Measurements from ENCODE around the gene FAM50B.

Gene FAM50B

DNA sequence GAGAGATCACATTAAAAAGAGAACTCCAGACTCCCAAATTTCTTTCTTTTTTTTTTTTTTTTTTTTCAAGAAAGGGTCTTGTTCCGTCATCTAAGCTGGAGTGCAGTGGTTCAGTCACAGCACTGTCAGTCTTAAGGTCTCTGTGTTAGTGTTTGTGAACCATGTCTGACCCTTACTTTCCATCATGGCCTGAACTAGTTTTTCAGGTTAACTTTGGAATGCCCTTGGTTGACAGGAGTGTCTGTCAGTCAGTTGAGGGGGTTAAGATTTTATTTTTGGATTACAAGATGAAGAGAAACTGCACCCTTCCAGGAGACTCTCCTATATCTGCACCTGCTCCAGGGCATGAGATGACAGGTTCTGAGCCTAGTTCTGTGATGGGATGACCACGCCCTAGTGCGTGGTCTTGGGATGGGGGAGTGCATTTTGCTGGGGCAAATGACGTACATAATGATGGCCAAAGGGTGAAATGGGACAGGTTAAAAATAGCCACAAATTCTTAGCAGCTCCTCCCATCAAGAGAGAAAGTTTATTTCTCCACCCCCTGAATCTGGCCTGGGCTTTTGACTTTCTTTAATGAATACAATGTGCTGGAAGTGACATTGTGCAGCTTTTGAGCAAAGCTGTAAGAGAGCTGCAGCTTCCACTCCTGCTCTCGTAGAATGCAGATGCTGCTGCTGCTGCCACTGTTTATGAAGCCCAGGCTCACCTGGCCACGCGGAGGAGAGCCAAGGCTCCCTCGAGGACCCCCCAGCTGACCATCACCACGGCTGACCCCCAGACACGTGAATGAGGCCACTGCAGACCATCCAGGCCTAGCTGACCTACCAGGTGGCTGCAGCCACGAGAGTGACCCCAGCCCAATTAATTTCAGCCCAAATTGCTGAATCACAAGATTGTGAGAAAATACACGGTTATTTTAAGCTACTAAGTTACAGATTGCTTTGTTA is 29.7 kb upstream of the FAM50B start:
- DNase-seq (ENCODE audit: low read depth in 1 of 2, low spot score in 1 of 2), result no peak

- no peak for DNase-seq (ENCODE audit: low read depth in 1 of 2, low spot score in 1 of 2)
Observed at GRCh38 chr6:3820563-3820962, 28.6 kb upstream of the FAM50B start.

DNA sequence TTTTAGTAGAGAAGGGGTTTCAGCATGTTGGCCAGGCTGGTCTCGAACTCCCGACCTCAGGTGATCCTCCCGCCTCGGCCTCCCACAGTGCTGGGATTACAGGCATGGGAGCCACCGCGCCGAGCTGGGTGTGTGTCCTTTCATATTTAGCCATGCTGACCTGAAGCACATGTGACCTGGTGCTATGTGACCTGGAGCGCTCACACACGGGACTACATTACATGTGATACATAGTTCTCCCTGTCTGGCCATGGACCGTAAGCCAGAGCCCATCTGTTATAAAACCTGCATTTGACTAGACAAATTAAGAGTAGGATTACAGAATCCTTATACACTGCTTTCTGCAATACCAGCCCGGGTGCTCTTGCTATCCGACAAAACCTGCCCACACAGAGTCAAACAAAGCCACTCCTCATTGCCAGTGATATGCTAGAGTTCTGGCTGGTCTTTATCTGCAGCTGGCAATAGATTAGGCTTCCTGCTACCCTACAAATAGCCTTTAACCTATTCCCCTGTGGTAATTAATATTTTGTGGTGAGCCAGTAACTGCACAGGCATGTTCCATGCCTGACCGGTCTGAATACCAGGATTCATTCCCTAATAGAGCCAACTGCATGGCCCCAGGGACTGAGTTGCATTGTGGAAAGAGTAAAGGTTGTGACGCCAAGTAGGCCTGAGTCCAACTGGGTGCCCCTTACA is 26.3 kb upstream of the FAM50B start:
- DNase-seq (ENCODE audit: low read depth in 1 of 2, low spot score in 1 of 2), result no peak

GRCh38 chr6:3823671-3824070 is 25.5 kb upstream of the FAM50B start:
- no peak for DNase-seq (ENCODE audit: low read depth in 1 of 2, low spot score in 1 of 2)

DNA sequence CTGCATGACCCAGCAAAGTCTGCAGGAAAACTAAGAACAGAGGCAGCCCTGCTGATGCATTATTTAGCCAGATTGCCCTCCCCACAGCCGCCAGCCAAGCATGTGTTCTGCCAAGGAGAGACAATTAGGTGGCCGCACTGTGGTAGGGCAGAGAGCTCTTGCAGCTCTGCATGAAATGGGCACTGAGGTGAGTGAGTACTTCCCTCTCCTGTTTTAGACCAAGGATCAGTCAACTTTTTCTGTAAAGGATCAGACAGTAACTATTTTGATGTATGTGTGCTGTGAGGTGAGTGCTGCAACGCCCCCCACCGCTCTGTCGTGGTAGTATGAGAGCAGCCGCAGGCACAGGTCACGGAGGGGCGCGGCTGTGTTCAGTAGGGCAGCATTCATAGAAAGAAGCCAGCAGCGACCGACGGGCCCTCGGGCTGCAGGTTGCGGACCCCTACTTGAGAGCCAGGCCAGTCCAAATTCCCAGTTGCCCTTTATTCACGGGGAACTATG is 23.8 kb upstream of the FAM50B start:
- DNase-seq (ENCODE audit: low read depth in 1 of 2, low spot score in 1 of 2), result no peak

- DNase-seq (ENCODE audit: low read depth in 1 of 2, low spot score in 1 of 2), result no peak
Observed at GRCh38 chr6:3825851-3826581, 23.2 kb upstream of the FAM50B start.

GRCh38 chr6:3829285-3829684 is 19.9 kb upstream of the FAM50B start:
- DNase-seq (ENCODE audit: low read depth in 1 of 2, low spot score in 1 of 2), result no peak

GRCh38 chr6:3830806-3831205 is 18.4 kb upstream of the FAM50B start:
- no peak for DNase-seq (ENCODE audit: low read depth in 1 of 2, low spot score in 1 of 2)

DNA sequence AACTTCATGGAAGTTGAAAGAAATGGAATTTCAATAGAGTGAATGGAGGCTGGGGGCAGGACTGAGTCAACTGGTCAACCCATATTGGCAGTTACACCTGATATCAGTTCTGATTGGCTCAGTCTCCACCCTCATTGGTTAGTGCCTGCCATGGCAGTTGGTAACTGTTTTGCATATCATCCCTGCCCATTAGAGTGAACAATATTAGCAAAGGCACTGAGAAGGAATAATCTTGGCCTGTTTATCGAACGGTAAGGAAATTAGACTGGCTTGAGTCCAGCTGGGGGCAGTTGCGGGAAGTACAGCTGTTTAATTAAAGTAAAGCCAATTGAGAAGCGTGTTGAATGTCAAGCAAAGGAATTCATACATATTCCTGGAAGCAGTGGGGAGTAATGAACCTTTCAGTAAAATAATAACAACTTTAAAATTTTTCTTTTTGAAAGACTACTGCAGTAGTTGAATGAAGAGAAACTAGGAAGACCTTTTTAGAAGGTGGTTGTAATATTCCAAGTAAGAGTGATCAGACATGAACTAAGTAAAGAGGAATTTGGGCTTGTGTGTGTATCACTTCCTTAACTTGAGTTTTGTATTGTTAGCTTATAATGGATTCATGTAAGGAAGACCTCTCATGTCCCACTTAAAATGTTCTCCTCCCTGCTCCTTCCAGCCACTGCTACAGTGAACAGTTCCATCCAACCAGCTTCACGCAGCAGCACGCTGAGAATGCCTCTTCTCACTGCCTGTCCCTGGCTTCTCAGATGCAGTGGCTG is 17.2 kb upstream of the FAM50B start:
- DNase-seq (ENCODE audit: low read depth in 1 of 2, low spot score in 1 of 2), result no peak

- DNase-seq (ENCODE audit: low read depth in 1 of 2, low spot score in 1 of 2), result no peak
Observed at GRCh38 chr6:3835055-3835731, 14.0 kb upstream of the FAM50B start.

DNA sequence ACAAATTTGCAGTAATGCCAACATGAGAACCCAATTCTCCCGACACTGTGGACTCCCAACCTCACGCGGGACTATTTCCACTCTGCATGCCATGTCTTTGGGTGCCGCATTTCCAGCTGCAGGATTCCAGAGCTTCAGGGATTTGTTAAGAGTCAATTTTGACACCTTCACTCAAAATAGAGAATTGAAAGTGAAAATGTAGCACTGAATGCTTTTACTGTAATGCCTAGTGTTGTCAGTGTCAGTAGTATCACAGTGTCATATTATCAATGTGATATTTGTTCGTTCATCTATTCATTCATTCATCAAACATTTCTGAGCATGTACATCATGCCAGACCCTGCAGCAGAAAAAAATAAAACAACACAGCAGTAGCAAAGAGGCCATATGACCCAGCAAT is 13.4 kb upstream of the FAM50B start:
- no peak for DNase-seq (ENCODE audit: low read depth in 1 of 2, low spot score in 1 of 2)

- no peak for DNase-seq (ENCODE audit: low read depth in 1 of 2, low spot score in 1 of 2)
Observed at GRCh38 chr6:3836566-3836965, 12.6 kb upstream of the FAM50B start.

GRCh38 chr6:3837781-3838180 is 11.4 kb upstream of the FAM50B start:
- DNase-seq (ENCODE audit: low read depth in 1 of 2, low spot score in 1 of 2), result no peak

DNA sequence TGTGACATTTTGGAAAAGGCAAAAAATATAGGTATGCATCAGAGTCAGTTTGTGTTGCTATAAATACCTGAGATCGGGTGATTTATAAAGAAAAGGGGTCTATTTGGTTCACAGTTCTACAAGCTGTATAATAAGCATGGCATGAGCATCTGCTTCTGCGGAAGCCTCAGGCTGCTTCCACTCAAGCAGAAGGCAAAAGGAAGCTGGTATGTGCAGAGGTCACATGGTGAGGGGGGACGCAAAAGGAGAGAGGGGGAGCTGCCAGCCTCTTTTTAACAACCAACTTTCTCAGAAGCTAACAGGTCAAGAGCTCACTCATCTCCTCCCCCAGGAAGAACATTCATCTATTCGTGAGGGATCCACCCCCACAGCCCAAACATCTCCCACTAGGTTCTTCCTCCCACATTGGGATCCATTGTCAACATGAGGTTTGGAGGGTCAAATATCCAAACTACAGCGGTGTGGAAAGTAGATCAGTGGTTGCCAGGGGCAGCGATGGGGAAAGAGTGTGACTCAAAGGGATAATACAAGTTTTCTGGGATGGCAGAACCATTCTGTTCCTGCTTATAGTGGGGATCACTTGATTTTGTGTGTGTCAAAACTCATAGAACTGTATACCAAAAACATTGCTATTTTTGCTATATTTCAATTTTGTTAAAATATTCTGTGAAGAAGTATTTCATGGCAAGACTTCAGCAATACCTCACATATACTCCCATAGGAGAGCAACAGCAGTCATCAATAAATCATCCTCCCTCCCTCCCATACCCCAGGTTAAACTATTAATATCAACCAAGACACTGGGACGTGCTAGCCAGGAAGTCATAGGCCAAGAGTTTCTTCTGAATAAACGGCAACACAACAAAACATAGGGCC is 9.9 kb upstream of the FAM50B start:
- no peak for DNase-seq (ENCODE audit: low read depth in 1 of 2, low spot score in 1 of 2)

- DNase-seq (ENCODE audit: low read depth in 1 of 2, low spot score in 1 of 2), result no peak
Observed at GRCh38 chr6:3841066-3841454, 8.1 kb upstream of the FAM50B start.

DNA sequence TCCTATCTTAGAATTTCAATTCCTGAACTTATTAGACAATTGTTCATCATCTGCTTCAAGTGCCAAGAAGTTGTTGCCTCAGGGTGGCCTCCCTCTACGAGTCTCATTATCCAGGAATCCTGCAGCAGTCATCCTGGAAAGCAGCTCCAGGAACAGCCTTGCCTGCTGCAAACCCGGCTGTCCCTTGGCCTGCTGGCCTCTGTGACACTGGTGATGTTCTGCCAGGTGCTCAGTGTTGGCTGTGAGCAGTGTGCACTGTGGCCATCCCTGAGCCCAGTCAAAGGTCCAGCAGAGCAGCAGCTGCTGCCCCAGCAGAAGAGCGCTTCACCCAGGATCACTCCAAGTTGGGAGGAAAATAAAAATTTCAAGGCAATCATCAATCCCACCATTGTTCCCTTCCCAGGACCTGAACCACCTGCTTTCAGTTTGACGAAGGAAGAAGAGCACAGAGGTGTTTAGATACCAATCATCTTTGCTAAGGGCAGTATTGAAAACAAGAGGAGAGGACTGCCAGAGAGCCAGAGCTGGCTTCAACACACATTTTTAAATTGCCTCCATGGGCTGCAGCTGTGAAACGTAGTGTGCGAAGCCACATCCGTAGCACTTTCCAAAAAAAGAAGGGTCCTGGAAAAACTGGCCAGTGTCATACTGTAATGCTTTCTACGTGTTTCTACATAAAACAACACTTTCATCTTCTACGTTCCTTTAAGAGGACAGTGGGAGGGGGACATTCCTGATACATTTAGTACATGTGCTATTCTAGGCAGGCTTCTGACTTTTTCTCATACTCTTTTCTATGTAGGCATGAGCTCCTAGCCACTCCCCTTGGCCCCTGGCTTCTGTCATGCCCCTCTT is 7.2 kb upstream of the FAM50B start:
- DNase-seq (ENCODE audit: low read depth in 1 of 2, low spot score in 1 of 2), result no peak

- DNase-seq (ENCODE audit: low read depth in 1 of 2, low spot score in 1 of 2), result no peak
Observed at GRCh38 chr6:3843379-3844096, 5.6 kb upstream of the FAM50B start.

DNA sequence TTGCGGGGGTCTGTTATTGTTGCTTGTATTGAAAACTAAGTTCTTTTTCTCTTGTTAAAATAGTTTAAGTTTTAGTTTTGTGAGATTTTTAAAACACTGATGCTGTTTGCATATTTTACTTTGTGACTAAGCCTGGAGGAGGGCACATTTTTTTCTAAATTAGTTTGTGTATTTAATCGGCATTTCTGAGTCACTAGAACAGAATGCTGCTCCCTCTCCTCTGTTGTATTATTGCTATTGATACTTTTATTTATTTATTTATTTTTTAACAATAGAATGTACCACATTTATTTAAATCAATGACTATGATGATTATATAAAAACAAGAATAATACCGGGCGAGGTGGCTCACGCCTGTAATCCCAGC is 5.1 kb upstream of the FAM50B start:
- DNase-seq (ENCODE audit: low read depth in 1 of 2, low spot score in 1 of 2), result no peak

Measured in activated T-helper 1 cell treated with anti-CD3 and anti-CD28 coated beads, Interleukin-2, amount 50 U/mL, for 16 hours (primary cell).